ENCODE measurements around the gene TAS2R39. TPM values are rescaled to one million over a fixed set of nuclear protein-coding genes. Genes with fewer than 3 reads are reported as not detected.

The TAS2R39 gene
- total RNA-seq, 4 donors from 2014 or later = not detected

DNA sequence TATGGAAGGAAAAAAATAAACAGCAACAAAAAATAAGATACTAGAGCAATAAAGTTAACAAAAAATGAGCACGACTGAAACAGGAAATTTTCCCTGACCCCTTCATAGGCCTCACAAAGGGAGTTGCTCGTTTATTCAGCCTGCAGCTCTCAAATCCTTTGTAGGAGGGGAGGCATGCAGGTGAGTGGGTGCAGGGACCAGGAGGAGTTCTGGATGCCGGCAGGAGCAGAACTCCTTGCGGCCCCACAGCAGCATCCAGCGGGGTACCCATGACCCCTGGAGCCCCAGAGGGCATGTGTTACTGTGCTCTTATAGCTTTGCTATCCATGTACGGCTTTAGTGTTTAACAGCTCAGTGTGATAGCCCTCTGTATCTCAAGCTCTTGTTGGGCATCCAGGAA is 5.8 kb downstream of the TAS2R39 start:
- intact Hi-C loops (cut with DNase I; ENCODE audit: low total_unique reads) = no loop called here
- DNase-seq (ENCODE audit: low spot score in 2 of 2) = no peak
- no peak overlapping the region for H3K4me3 ChIP-seq (ENCODE audit: low read depth, poor library complexity, severe bottlenecking)
- TF ChIP-seq, protein P1, sequence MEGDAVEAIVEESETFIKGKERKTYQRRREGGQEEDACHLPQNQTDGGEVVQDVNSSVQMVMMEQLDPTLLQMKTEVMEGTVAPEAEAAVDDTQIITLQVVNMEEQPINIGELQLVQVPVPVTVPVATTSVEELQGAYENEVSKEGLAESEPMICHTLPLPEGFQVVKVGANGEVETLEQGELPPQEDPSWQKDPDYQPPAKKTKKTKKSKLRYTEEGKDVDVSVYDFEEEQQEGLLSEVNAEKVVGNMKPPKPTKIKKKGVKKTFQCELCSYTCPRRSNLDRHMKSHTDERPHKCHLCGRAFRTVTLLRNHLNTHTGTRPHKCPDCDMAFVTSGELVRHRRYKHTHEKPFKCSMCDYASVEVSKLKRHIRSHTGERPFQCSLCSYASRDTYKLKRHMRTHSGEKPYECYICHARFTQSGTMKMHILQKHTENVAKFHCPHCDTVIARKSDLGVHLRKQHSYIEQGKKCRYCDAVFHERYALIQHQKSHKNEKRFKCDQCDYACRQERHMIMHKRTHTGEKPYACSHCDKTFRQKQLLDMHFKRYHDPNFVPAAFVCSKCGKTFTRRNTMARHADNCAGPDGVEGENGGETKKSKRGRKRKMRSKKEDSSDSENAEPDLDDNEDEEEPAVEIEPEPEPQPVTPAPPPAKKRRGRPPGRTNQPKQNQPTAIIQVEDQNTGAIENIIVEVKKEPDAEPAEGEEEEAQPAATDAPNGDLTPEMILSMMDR (IDR thresholded peaks at IDR 0.05) = no peak
- TF ChIP-seq POLR2A (IDR thresholded peaks at IDR 0.05) = no peak
- WGBS, 2 donors = 56% methylated on average over 6 of the region's 6 CpGs

DNA sequence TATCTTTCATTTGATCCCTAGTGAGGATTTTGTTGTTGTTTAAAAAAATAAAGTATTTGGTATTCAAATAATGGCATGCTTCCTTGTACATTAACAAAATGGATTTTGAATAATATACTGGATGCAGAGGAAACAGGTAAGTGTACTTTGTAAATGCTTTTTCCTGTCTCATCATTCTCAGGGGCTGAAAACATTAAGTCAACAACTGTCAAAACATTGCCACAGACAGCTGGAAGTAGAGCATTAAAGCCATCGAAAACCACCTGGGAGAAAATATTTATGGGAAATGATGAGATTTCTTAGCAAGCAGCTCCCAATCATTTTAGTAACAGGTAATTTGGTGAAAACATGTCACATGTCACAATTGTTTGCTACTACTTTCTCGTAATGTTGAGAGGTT is 10.7 kb downstream of the TAS2R39 start:
- H3K4me3 ChIP-seq (ENCODE audit: low read depth, poor library complexity, severe bottlenecking) = no peak overlapping the region
- DNase-seq (ENCODE audit: low spot score in 2 of 2) = no peak
- intact Hi-C loops (cut with DNase I; ENCODE audit: low total_unique reads) = no loop called here
- WGBS, 2 donors = 55 to 72% methylated on average over 2 of the region's 2 CpGs
- TF ChIP-seq POLR2A (IDR thresholded peaks at IDR 0.05) = no peak
- TF ChIP-seq, protein P1 (IDR thresholded peaks at IDR 0.05) = no peak

DNA sequence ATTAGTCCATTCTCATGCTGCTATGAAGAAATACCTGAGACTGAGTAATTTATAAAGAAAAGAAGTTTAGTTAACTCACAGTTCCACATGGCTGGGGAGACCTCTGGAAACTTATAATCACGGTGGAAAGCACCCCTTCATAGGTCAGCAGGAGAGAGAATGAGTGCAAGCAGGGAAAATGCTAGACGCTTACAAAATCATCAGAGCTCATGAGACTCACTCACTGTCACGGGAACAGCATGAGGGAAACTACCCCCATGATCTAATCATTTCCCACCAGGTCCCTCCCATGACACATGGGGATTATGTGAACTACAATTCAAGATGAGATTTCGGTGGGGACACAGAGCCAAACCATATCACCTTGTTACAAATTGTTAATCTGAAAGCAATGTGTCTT is 15.8 kb downstream of the TAS2R39 start:
- intact Hi-C loops (cut with DNase I; ENCODE audit: low total_unique reads) = no loop called here
- 75 to 77% methylated on average over 4 of the region's 4 CpGs for WGBS, 2 donors
- H3K4me3 ChIP-seq (ENCODE audit: low read depth, poor library complexity, severe bottlenecking) = no peak overlapping the region
- DNase-seq (ENCODE audit: low spot score in 2 of 2) = no peak
- TF ChIP-seq, protein P1 (IDR thresholded peaks at IDR 0.05) = no peak
- no peak for TF ChIP-seq POLR2A (IDR thresholded peaks at IDR 0.05)

DNA sequence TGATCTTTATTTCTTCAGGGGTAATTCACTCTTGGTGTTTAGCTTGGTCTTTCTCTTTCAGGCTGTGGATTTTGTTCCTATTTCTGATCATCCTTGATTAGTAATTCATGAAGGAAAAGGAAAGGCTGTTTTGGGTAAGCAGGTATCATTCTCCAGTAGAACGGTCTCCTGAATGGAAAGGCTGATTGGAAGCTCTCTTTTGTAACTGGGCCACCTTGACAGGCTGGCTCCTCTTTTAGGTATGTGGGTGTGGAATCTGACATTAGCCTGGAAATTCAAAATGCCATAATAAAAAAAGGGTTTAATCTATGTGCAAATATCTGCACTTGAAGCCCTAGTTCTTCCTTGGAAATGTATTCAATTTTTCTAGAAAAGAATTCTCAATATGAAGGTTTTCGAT is 18.9 kb downstream of the TAS2R39 start:
- intact Hi-C loops (cut with DNase I; ENCODE audit: low total_unique reads) = no loop called here
- 90 to 95% methylated on average over 2 of the region's 2 CpGs for WGBS, 2 donors
- TF ChIP-seq, protein P1 (IDR thresholded peaks at IDR 0.05) = no peak
- TF ChIP-seq POLR2A (IDR thresholded peaks at IDR 0.05) = no peak
- no peak overlapping the region for H3K4me3 ChIP-seq (ENCODE audit: low read depth, poor library complexity, severe bottlenecking)
- no peak for DNase-seq (ENCODE audit: low spot score in 2 of 2)

DNA sequence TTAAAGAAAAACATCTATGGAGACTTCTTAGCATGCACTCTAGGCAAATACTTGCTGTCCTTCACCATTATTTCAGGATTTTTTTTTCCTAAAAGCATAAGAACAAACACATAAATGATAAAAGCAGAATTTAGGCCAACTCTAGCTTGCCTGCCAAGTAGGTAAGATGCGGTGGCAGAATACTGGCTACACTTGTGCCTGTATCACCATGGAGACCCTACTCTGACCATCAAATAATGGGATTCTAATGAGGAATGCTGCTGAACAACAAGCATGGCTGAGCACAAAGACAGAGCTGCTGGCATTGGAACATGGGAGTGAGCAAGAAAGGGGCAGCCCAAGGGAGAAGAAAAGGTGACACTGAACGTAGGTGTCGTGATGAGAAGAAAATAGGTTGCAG is 20.2 kb downstream of the TAS2R39 start:
- TF ChIP-seq POLR2A (IDR thresholded peaks at IDR 0.05) = no peak
- TF ChIP-seq, protein P1 (IDR thresholded peaks at IDR 0.05) = no peak
- DNase-seq (ENCODE audit: low spot score in 2 of 2) = no peak
- intact Hi-C loops (cut with DNase I; ENCODE audit: low total_unique reads) = no loop called here
- WGBS, 2 donors = 82 to 91% methylated on average over 3 of the region's 3 CpGs
- H3K4me3 ChIP-seq (ENCODE audit: low read depth, poor library complexity, severe bottlenecking) = no peak overlapping the region

DNA sequence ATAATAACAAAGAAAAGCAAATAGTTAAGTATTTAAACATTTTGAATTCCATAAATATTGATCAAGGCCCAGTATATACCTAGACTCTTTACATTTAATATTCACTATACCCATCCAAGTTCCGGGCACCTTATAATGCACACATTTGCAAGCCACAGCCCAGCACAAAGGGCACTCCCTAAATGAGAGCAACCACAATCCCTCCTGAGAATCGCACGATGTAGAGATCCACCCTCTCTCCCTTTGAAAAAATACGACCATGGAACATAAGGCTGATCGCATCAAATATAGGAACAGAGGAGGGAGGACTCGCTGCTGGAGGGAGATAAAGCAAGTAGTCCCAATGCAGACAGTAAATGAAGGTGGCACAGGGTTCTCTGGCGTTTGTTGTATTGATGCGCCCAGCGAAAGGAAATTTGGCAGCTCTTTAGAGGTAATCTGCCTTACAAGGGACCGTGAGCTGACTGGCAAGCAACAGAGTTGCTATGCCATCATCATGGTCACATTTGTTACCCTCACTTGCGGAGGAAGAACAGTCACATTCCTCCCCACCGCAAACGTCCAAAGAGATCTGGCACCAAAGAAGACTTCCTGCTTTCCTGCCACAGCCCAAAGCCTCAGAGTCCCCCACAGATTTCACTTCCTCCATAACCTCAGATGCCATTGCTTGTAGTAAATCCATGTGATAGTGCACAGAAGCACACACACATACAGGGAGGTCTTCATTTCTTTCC is 22.5 kb downstream of the TAS2R39 start:
- no peak overlapping the region for H3K4me3 ChIP-seq (ENCODE audit: low read depth, poor library complexity, severe bottlenecking)
- TF ChIP-seq POLR2A (IDR thresholded peaks at IDR 0.05) = no peak
- TF ChIP-seq, protein P1 (IDR thresholded peaks at IDR 0.05) = no peak
- peak in 1 of 2 donors; percentile 48 for DNase-seq (ENCODE audit: low spot score in 2 of 2)
- 63 to 66% methylated on average over 13 of the region's 13 CpGs for WGBS, 2 donors
- intact Hi-C loops (cut with DNase I; ENCODE audit: low total_unique reads) = no loop called here

Data from lower leg skin (tissue), 4 donors.